B cell (primary cell): ENCODE results near the gene RAD51C. TPM values are rescaled to one million over a fixed set of nuclear protein-coding genes. Genes with fewer than 3 reads are reported as not detected.

ENCODE experiments used
- ATAC-seq: fragments of 200-7000 bp; cut with Tn5 transposase; one replicate; pipeline ENCODE4 v1.10.0; 2021; ENCODE audit warnings: low read depth, mild to moderate bottlenecking, moderate number of reproducible peaks, moderate library complexity
- CTCF ChIA-PET: fragments of 350-600 bp; sonication (Branson Sonifier 250); formaldehyde crosslinking; loops from one replicate; lab custom pipeline; 2021; ENCODE audit warnings: antibody characterized with exemption, inconsistent platforms; lab: Charles Lee
- POLR2A ChIA-PET: fragments of 350-600 bp; sonication (Branson Sonifier 250); formaldehyde crosslinking; loops from one replicate; lab custom pipeline; 2021; ENCODE audit warnings: antibody characterized with exemption; lab: Charles Lee
- DNase-seq: peaks from one replicate; pipeline ENCODE4 v3.0.0; 2013
- H2AFZ ChIP-seq: 2 replicates; pipeline ENCODE4 v1.6.1; 2012; ENCODE audit warnings: mild to moderate bottlenecking, low read depth, low read length; ENCODE audit not compliant: insufficient read depth, poor library complexity, severe bottlenecking
- H3K27ac ChIP-seq, 2 donors: 1 replicate in 1 of 2; 2 replicates in 1 of 2; pipeline ENCODE4 v1.5.1; 2012 to 2013; ENCODE audit warnings: low read length in 2 of 2, mild to moderate bottlenecking in 2 of 2, moderate library complexity in 1 of 2
- H3K27me3 ChIP-seq, 4 experiments: fragments of 200-600 bp in 1 of 4; sonication (generic) in 1 of 4; replicated peaks in 1 of 4; 1 replicate in 2 of 4; 2 replicates in 2 of 4; pipeline versions ENCODE4 v1.6.1 to v1.7.0; 2013 to 2016; ENCODE audit warnings: low read length in 3 of 4, mild to moderate bottlenecking in 2 of 4, mixed read lengths in 1 of 4, moderate library complexity in 1 of 4; ENCODE audit not compliant: insufficient read depth in 4 of 4, control insufficient read depth in 3 of 4; ENCODE audit errors: control extremely low read depth in 1 of 4
- H3K36me3 ChIP-seq, 2 experiments: replicated peaks in 1 of 2; 1 replicate in 1 of 2; 2 replicates in 1 of 2; pipeline versions ENCODE4 v1.6.1 to v1.7.1; 2013; ENCODE audit warnings: low read length in 1 of 2; ENCODE audit not compliant: insufficient read depth in 2 of 2, control insufficient read depth in 1 of 2; ENCODE audit errors: control extremely low read depth in 1 of 2, extremely low read depth in 1 of 2
- H3K4me1 ChIP-seq, 2 donors: fragments of 200-600 bp in 1 of 2; sonication (generic) in 1 of 2; 1 replicate in 1 of 2; 2 replicates in 1 of 2; pipeline versions ENCODE4 v1.5.1 to v1.6.1; 2013 to 2017; ENCODE audit warnings: low read length in 2 of 2; ENCODE audit not compliant: control insufficient read depth in 2 of 2, insufficient read depth in 2 of 2
- H3K4me2 ChIP-seq: replicated peaks from 2 replicates; pipeline ENCODE3; 2012; ENCODE audit warnings: mild to moderate bottlenecking, low read depth, low read length; ENCODE audit not compliant: poor library complexity, severe bottlenecking
- H3K4me3 ChIP-seq, 5 experiments: fragments of 200-600 bp in 1 of 5; sonication (generic) in 1 of 5; 1 replicate in 3 of 5; 2 replicates in 2 of 5; pipeline versions ENCODE4 v1.5.1 to v1.7.0; 2011 to 2016; ENCODE audit warnings: low read length in 4 of 5, mild to moderate bottlenecking in 4 of 5, low read depth in 2 of 5, control low read depth in 1 of 5, moderate library complexity in 1 of 5; ENCODE audit not compliant: insufficient read depth in 1 of 5; ENCODE audit errors: control extremely low read depth in 1 of 5, extremely low read depth in 1 of 5
- H3K79me2 ChIP-seq: fragments of 200-600 bp; sonication (generic); one replicate; pipeline ENCODE4 v1.6.0; 2016; ENCODE audit warnings: low read length; ENCODE audit not compliant: control insufficient read depth, insufficient read depth
- H3K9ac ChIP-seq: fragments of 200-600 bp; sonication (generic); 2 replicates; pipeline ENCODE4 v1.6.1; 2017; ENCODE audit warnings: mild to moderate bottlenecking, low read length, moderate library complexity
- H3K9me3 ChIP-seq, 3 donors: one replicate each; pipeline versions ENCODE4 v1.6.1 to v1.7.1; 2013; ENCODE audit warnings: low read length in 2 of 3; ENCODE audit not compliant: control insufficient read depth in 2 of 3, insufficient read depth in 1 of 3; ENCODE audit errors: control extremely low read depth in 1 of 3
- H4K20me1 ChIP-seq: 2 replicates; pipeline ENCODE4 v1.6.0; 2012; ENCODE audit warnings: mild to moderate bottlenecking, low read length; ENCODE audit not compliant: insufficient read depth, control insufficient read depth, poor library complexity, severe bottlenecking
- H3K27ac Mint-ChIP-seq: one replicate; pipeline ENCODE4 v1.8.0; 2021; ENCODE audit warnings: mixed read lengths
- H3K27me3 Mint-ChIP-seq: one replicate; pipeline ENCODE4 v1.8.0; 2021; ENCODE audit warnings: mixed read lengths
- H3K4me1 Mint-ChIP-seq: one replicate; pipeline ENCODE4 v1.8.0; 2021; ENCODE audit warnings: mixed read lengths
- H3K4me3 Mint-ChIP-seq: one replicate; pipeline ENCODE4 v1.8.0; 2021; ENCODE audit warnings: mixed read lengths
- H3K9me3 Mint-ChIP-seq: one replicate; pipeline ENCODE4 v1.8.0; 2022; ENCODE audit warnings: mixed read lengths; ENCODE audit not compliant: insufficient read depth
- EZH2 ChIP-seq: IDR thresholded peaks from 2 replicates; pipeline ENCODE4 v1.6.1; 2012; ENCODE audit warnings: borderline replicate concordance, low read depth, mild to moderate bottlenecking, moderate library complexity, low read length; ENCODE audit not compliant: insufficient read depth, poor library complexity, severe bottlenecking
- WGBS: methylation state at CpG from one replicate; pipeline ENCODE4 v1.1.5; 2013; ENCODE audit warnings: missing lambda C conversion rate; ENCODE audit not compliant: insufficient coverage; 5-methylcytosine and 5-hydroxymethylcytosine counted together
- intact Hi-C: fragments of 100-400 bp; cut with micrococcal nuclease; formaldehyde crosslinking; loops from one replicate; pipeline ENCODE4 v1.10.0; 2022
- polyA plus RNA-seq: library from polyadenylated mRNA; depleted of rRNA; stranded (reverse); fragments of >200 nt; gene quantifications from 2 replicates; pipeline ENCODE4 v1.2.3, GENCODE V29; 2012
- small RNA-seq: library from RNA; depleted of rRNA; stranded (forward); fragments of <200 nt; gene quantifications from one replicate; pipeline ENCODE3, GENCODE V24; 2012; ENCODE audit warnings: low replicate concordance, low read depth; ENCODE audit not compliant: insufficient read length
- total RNA-seq, 2 donors: library from RNA; stranded (reverse); fragments of 120-200 nt in 1 of 2; gene quantifications; 1 replicate in 1 of 2; 2 replicates in 1 of 2; pipeline versions ENCODE4 v1.2.3 to v1.2.4, GENCODE V29; 2013 to 2022
- TF ChIP-seq, protein P1 (sequence below): fragments of 200-600 bp; IDR thresholded peaks from one replicate; pipeline ENCODE4 v1.8.0; 2022; ENCODE audit warnings: antibody characterized with exemption, mild to moderate bottlenecking

RAD51C gene
- total and polyA plus RNA-seq, 2 donors (not counting 1 experiment from before 2014, with no cell fraction given) = 14.2 to 33.2 TPM

DNA sequence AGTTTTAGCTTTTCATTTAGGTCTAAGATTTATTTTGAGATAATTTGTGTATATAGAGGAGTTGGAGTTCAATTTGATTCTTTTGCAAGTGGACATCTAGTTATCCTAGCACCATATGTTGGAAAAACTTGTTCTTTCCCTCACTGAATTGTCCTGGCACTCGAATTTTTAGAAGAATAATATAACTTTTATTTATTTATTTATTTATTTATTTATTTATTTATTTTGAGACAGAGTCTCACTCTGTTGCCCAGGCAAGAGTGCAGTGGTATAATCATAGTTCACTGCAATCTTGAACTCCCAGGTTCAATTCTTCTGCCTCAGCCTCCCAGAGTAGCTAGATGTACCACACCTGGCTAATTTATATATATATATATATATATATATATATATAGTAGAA is 92.7 kb downstream of the RAD51C start:
- H2AFZ ChIP-seq = no peak overlapping the region
- no peaks in the 10 kb centered on the region for H3K4me1 ChIP-seq
- intact Hi-C loops = no loop called here
- H3K27ac ChIP-seq = no peak overlapping the region
- no peak overlapping the region for H3K4me2 ChIP-seq
- DNase-seq = no peak
- POLR2A ChIA-PET = no interaction called here
- no CpG with 5 or more reads among the region's 1 CpG for WGBS
- no peaks in the 10 kb centered on the region for H4K20me1 ChIP-seq
- no peaks in the 10 kb centered on the region for H3K79me2 ChIP-seq
- peaks cover 0 to 2% (median 0%) of the 10 kb centered on the region in 4 experiments for H3K27me3 ChIP-seq
- ATAC-seq = no peak
- H3K9me3 Mint-ChIP-seq = no peaks in the 10 kb centered on the region
- no peaks in the 10 kb centered on the region for H3K36me3 ChIP-seq
- CTCF ChIA-PET = no interaction called here
- H3K27me3 Mint-ChIP-seq = peaks cover 6% of the 10 kb centered on the region
- no peak overlapping the region for H3K4me3 ChIP-seq
- H3K4me3 Mint-ChIP-seq = no peak overlapping the region
- H3K27ac Mint-ChIP-seq = no peak overlapping the region
- H3K4me1 Mint-ChIP-seq = no peaks in the 10 kb centered on the region
- no peak overlapping the region for H3K9ac ChIP-seq
- H3K9me3 ChIP-seq = no peaks in the 10 kb centered on the region
- TF ChIP-seq EZH2 = no peak
- TF ChIP-seq, protein P1, sequence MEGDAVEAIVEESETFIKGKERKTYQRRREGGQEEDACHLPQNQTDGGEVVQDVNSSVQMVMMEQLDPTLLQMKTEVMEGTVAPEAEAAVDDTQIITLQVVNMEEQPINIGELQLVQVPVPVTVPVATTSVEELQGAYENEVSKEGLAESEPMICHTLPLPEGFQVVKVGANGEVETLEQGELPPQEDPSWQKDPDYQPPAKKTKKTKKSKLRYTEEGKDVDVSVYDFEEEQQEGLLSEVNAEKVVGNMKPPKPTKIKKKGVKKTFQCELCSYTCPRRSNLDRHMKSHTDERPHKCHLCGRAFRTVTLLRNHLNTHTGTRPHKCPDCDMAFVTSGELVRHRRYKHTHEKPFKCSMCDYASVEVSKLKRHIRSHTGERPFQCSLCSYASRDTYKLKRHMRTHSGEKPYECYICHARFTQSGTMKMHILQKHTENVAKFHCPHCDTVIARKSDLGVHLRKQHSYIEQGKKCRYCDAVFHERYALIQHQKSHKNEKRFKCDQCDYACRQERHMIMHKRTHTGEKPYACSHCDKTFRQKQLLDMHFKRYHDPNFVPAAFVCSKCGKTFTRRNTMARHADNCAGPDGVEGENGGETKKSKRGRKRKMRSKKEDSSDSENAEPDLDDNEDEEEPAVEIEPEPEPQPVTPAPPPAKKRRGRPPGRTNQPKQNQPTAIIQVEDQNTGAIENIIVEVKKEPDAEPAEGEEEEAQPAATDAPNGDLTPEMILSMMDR = no peak

Small RNA genes lying within 50 kb of the gene (small RNA-seq; reads per million reads assigned to genes)
- gene AC011195.1 (not detected), gene AC025521.1 (not detected), gene RF00017 (not detected), gene RNU1-108P (not detected), gene RNU1-52P (not detected), gene RNU1-85P (9.3 reads per million, percentile 82 among the genes with 10 or more reads in this experiment)

Other genes with a start within 250 kb of the RAD51C start
- 4.8 and 5.1 TPM in 2 replicates for gene HSF5, start 204.2 kb upstream of the RAD51C start, total RNA-seq
- 2.2 TPM in 2 replicates for gene HSF5, start 204.2 kb upstream of the RAD51C start, polyA plus RNA-seq
- 84.7 and 92.1 TPM in 2 replicates for gene MTMR4, start 178.0 kb upstream of the RAD51C start, total RNA-seq
- 35.2 and 54.1 TPM in 2 replicates for gene MTMR4, start 178.0 kb upstream of the RAD51C start, polyA plus RNA-seq
- gene TEX14, start 557 bp upstream of the RAD51C start, total RNA-seq = 0.20 and 0.53 TPM in 2 replicates
- 0.10 and 0.23 TPM in 2 replicates for gene TEX14, start 557 bp upstream of the RAD51C start, polyA plus RNA-seq
- not detected in 2 replicates for gene PPM1E, start 63.3 kb downstream of the RAD51C start, total RNA-seq
- not detected in 2 replicates for gene PPM1E, start 63.3 kb downstream of the RAD51C start, polyA plus RNA-seq